SH-SY5Y (cell line): ENCODE results near the gene RNU6-1.

ENCODE experiments used
- GATA2 ChIP-seq: IDR thresholded peaks from 2 replicates; pipeline ENCODE4 v1.6.1; 2011; ENCODE audit warnings: mild to moderate bottlenecking, low read depth, low read length
- GATA3 ChIP-seq: IDR thresholded peaks from 2 replicates; pipeline ENCODE4 v1.6.1; 2011; ENCODE audit warnings: low read depth, mild to moderate bottlenecking, low read length, moderate library complexity

DNA sequence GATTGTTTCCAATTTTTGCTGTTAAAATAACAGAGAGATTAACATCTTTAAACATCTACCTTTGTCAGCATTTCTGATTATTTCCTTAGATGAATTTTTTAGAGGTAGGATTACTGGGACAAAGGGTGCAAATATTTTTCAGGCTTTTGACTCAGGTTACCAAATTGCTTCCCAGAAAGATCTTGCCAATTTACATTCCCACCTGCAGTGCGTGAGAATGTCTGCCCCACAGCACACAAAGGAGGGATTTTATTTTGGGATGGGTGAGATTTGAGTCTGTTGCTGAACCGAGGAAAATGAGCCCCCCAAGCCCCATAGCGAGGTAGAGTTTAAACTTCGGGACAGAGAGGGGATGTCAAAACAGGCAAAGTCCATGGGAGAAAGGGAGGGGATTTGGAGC is 25.9 kb upstream of the RNU6-1 start:
- TF ChIP-seq GATA2 = no peak
- no peak for TF ChIP-seq GATA3
